Mesodermal cell (in vitro differentiated cells): ENCODE results near the gene MED9.

Experiments
- H3K27ac ChIP-seq: 2 replicates; pipeline ENCODE4 v1.7.0; 2013; ENCODE audit warnings: mild to moderate bottlenecking, low read depth, low read length, moderate library complexity; ENCODE audit not compliant: severe bottlenecking
- H3K36me3 ChIP-seq: 2 replicates; pipeline ENCODE4 v1.7.1; 2013; ENCODE audit warnings: mild to moderate bottlenecking, low read length, moderate library complexity; ENCODE audit not compliant: control insufficient read depth, insufficient read depth
- H3K4me1 ChIP-seq: one replicate; pipeline ENCODE4 v1.7.1; 2013; ENCODE audit warnings: mild to moderate bottlenecking, low read length; ENCODE audit not compliant: insufficient read depth, control insufficient read depth, poor library complexity, severe bottlenecking
- H3K4me3 ChIP-seq: 2 replicates; pipeline ENCODE4 v1.7.0; 2013; ENCODE audit warnings: low read length, control low read depth, mild to moderate bottlenecking; ENCODE audit not compliant: insufficient read depth, poor library complexity, severe bottlenecking; ENCODE audit errors: extremely low read depth
- H3K9me3 ChIP-seq: 2 replicates; pipeline ENCODE4 v1.7.1; 2013; ENCODE audit warnings: mild to moderate bottlenecking, low read length, moderate library complexity; ENCODE audit not compliant: control insufficient read depth
- WGBS, 2 experiments: methylation state at CpG; one replicate each; pipeline ENCODE4 v1.1.5; 2013; ENCODE audit warnings: missing lambda C conversion rate in 2 of 2; ENCODE audit not compliant: insufficient coverage in 2 of 2; 5-methylcytosine and 5-hydroxymethylcytosine counted together

Gene MED9

GRCh38 chr17:17527534-17527933 lies 50.7 kb downstream of the MED9 start:
- H3K36me3 ChIP-seq: no peaks in the 10 kb centered on the region
- H3K9me3 ChIP-seq: no peaks in the 10 kb centered on the region
- WGBS, 2 experiments: 93 to 95% methylated on average over 10 to 11 of the region's 11 CpGs
- H3K4me1 ChIP-seq: peaks cover 7% of the 10 kb centered on the region
- no peak overlapping the region for H3K4me3 ChIP-seq
- no peak overlapping the region for H3K27ac ChIP-seq

- no peaks in the 10 kb centered on the region for H3K36me3 ChIP-seq
- H3K27ac ChIP-seq: no peak overlapping the region
- WGBS, 2 experiments: 93 to 94% methylated on average over 13 to 14 of the region's 17 CpGs
- no peaks in the 10 kb centered on the region for H3K9me3 ChIP-seq
- no peak overlapping the region for H3K4me3 ChIP-seq
- H3K4me1 ChIP-seq: peaks cover 2% of the 10 kb centered on the region
Measured at GRCh38 chr17:17527956-17528500, 51.2 kb downstream of the MED9 start.

GRCh38 chr17:17528696-17529652 lies 52.2 kb downstream of the MED9 start:
- H3K27ac ChIP-seq: no peak overlapping the region
- H3K4me1 ChIP-seq: no peaks in the 10 kb centered on the region
- 84 to 90% methylated on average over 15 of the region's 22 CpGs for WGBS, 2 experiments
- H3K4me3 ChIP-seq: no peak overlapping the region
- H3K36me3 ChIP-seq: no peaks in the 10 kb centered on the region
- H3K9me3 ChIP-seq: no peaks in the 10 kb centered on the region

- Histone ChIP-seq H3K27ac (no peak overlapping the region), H3K9me3 (no peaks in the 10 kb centered on the region), H3K36me3 (no peaks in the 10 kb centered on the region), H3K4me1 (no peaks in the 10 kb centered on the region), H3K4me3 (no peak overlapping the region)
- WGBS, 2 experiments: 82 to 100% methylated on average over 3 of the region's 4 CpGs
Measured at GRCh38 chr17:17531156-17531555, 54.4 kb downstream of the MED9 start.

- Histone ChIP-seq H3K4me3 (no peak overlapping the region), H3K4me1 (no peaks in the 10 kb centered on the region), H3K36me3 (no peaks in the 10 kb centered on the region), H3K27ac (no peak overlapping the region), H3K9me3 (no peaks in the 10 kb centered on the region)
- no CpG with 5 or more reads among the region's 1 CpG for WGBS, 2 experiments
Measured at GRCh38 chr17:17532991-17533390, 56.2 kb downstream of the MED9 start.

GRCh38 chr17:17533901-17534441 lies 57.2 kb downstream of the MED9 start:
- no peaks in the 10 kb centered on the region for H3K9me3 ChIP-seq
- no peak overlapping the region for H3K4me3 ChIP-seq
- H3K4me1 ChIP-seq: no peaks in the 10 kb centered on the region
- 100% methylated on average over 2 of the region's 3 CpGs; no CpG with 5 or more reads in 1 of the 2 experiments for WGBS, 2 experiments
- H3K36me3 ChIP-seq: no peaks in the 10 kb centered on the region
- no peak overlapping the region for H3K27ac ChIP-seq

- H3K9me3 ChIP-seq: no peaks in the 10 kb centered on the region
- H3K36me3 ChIP-seq: no peaks in the 10 kb centered on the region
- H3K27ac ChIP-seq: no peak overlapping the region
- H3K4me1 ChIP-seq: no peaks in the 10 kb centered on the region
- WGBS, 2 experiments: 88 to 95% methylated on average over 7 of the region's 7 CpGs
- H3K4me3 ChIP-seq: no peak overlapping the region
Measured at GRCh38 chr17:17535957-17536356, 59.2 kb downstream of the MED9 start.

- Histone ChIP-seq H3K4me3 (no peak overlapping the region), H3K36me3 (no peaks in the 10 kb centered on the region), H3K9me3 (no peaks in the 10 kb centered on the region), H3K4me1 (no peaks in the 10 kb centered on the region), H3K27ac (no peak overlapping the region)
- WGBS, 2 experiments: 94 to 96% methylated on average over 13 to 14 of the region's 15 CpGs
Measured at GRCh38 chr17:17536702-17537101, 59.9 kb downstream of the MED9 start.

- Histone ChIP-seq H3K4me3 (no peak overlapping the region), H3K36me3 (no peaks in the 10 kb centered on the region), H3K27ac (no peak overlapping the region), H3K9me3 (no peaks in the 10 kb centered on the region), H3K4me1 (no peaks in the 10 kb centered on the region)
- 93 to 94% methylated on average over 12 of the region's 15 CpGs for WGBS, 2 experiments
Measured at GRCh38 chr17:17537311-17538099, 60.7 kb downstream of the MED9 start.
